ENCODE results near the gene BPHL.

DNA sequence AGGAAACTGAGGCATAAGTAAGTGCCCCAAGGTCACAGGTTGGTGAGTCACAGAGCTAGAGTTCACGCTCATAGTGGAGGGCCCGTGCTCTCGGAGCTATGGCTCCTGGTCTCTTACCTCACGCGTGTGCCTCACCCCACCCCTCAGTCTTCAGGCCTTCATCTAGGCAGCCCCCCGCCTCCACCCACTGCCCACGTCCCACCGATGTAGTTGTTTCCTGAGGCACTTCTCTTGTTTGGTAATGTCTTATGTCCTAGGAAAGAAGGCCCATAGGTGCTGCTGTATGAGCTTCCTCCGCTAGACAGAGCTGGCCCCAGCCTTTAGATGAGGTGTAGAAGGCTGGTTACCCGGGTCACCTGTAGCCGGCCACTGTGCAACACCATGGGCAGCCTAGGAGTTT is 45.1 kb upstream of the BPHL start:
- TF ChIP-seq CTCF (IDR thresholded peaks at IDR 0.05) (no peak), POLR2A (IDR thresholded peaks at IDR 0.05) (no peak)

Data from right lobe of liver (tissue), 4 donors.